ENCODE data around the gene CSRP1. TPM values are rescaled to one million over a fixed set of nuclear protein-coding genes. Genes with fewer than 3 reads are reported as not detected.
"Not testable (repeated sequence)": the region's sequence is repeated elsewhere in the genome, so short reads cannot be mapped to it uniquely, and the experiment has no call there.

CSRP1 gene
- polyA plus RNA-seq, 5 donors = 218 to 352 (median 252) TPM

- peak in 1 of 2 donors; percentile 63 for DNase-seq
These were observed 32.0 kb upstream of the CSRP1 start, which contains the start of gene NAV1 for GRCh38 chr1:201538612-201539551. TSS of gene NAV1 (plus strand) at chr1:201539127. CDS start at chr1:201622885, 83,758 bp downstream.

DNA sequence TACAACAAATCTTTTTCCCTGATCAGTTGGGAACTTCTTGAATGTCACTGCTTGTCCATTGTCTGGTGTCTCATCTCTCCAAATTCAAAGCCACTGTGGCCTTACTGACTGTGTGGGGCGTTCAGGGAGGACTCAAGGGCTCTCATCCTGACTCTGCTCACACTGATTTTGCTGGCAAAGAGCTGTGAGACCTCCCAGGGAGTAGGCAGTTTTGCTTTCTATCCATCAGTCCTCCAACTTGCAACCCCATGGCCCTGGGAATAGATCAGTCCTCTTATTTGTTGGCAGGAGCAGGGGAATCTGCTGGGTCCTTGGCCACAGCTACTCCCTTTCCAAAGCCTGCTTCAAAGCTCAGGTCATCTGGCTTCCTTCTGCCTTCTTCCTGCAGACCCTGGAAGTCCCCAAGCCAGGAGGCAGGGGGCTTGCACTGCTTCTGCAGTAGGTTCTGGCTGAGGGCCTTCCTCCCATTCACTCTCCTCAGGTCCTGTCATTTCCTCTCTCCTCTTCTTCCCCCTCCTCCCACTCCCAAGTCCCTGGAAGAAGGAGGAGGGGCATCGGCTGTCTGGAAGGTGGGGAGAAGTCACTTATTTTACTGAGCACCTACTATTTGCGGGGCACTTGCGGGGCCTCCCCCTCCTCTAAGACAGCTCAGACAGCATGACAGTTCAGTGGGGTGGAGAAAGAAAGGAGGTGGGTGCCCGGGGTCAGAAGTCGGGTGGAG, 31.1 kb upstream of the CSRP1 start:
- DNase-seq = no peak

DNA sequence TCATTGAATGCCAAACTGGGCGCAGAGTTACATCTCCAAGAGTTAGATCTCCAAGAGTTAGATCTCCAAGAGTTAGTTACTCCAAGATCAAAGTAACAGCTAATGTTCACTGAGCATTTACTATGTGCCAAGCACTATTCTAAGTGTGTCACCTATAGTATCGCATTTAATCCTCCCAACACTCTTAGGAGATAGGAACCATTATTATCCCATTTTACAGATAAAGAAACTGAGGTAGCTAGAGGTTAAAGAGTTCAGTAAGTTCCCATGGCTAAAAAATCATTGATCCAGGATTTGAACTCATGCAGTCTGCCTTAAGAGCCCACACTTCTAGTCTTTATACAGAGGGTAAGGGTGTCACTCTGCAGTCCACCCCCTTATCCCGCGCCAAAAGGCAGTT, 30.5 kb upstream of the CSRP1 start:
- DNase-seq = no peak

- no peak for DNase-seq
These were observed 30.1 kb upstream of the CSRP1 start for GRCh38 chr1:201537028-201537427.

GRCh38 chr1:201536558-201536957, 29.6 kb upstream of the CSRP1 start:
- no peak for DNase-seq

- DNase-seq = no peak
These were observed 29.0 kb upstream of the CSRP1 start for GRCh38 chr1:201535919-201536245.

DNA sequence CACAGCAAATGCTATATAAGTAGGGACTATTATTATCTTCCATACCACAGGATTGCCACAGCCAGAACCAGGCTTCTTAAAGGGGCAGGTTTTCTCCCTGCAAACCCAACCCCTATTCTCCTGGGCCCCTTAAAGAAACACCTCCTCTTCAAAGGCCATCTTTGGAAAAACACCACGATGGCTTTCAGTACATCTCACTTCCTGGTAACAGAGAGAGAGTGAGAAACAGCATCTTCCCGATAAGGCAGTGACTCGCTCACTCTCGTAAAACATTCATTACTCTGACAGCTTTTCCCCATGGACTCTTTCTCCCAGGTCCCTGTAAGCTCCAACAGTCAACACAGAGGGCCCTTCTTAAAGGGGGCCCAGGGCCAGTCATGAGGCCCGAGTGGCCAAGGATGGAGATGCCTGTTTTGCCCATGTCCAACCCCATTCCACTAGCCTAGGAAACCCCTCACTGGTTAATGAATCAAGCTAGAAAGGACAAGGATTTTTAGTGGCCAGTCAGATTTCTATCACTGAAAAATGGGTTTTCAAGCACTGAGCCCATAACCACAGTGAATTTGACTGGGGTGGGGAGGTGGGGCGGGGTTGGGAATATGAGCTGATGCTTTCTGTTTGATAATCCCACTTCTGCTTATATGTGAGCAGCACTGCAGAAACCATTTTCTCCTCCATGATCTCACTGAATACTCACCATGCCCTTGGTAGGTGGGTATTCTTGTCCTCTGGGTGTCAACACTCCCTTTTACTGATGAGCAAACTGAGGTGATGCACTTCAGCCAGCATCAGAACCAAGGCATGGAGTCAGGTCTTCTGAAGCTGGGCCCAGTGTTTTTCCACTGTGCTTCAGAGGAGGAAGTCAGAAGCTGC, 28.4 kb upstream of the CSRP1 start:
- DNase-seq = no peak

- DNase-seq = no peak
These were observed 26.9 kb upstream of the CSRP1 start for GRCh38 chr1:201533836-201534235.

DNA sequence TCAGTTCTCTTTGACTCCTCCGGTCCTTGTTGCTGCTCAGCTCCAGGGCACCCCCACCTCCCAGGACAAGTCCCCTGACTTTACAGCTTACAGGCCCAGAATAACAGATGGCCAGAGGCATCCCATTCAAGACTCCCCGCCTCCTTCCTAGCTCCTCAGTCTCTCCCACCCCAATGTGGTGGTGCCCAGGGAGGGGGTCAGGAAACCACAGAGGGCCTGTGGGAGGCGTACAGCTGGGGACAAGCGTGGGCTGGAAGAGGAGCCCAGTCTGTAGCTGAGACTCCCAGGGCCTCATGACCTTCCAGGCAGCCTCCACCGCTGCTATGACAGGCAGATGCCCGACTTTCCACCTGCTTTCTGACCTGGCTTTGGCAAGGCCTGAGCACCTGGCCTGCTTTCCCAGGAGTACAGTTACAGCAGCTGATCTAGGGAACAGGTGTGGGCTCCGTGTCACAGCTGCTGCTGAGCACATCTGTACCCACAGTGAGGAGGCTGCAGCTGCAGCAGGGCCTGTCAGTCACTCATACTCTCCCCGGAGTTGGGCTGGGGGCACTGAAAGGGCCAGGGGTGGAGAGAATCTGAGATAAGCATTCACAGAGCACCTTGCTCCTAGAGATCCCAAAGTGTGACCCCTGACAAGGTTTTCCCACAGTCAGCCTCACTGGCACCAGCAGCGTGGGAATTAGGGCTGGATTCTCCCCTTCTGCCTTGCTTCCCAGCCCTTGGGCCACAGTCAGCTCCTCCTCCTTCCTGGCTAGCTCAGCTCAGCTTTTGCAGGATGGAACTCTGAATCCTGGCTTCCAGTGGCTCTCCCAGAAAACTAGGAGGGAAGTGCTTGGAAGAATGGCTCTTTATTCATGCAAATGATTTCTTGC, 24.9 kb upstream of the CSRP1 start:
- no peak for DNase-seq

- DNase-seq = peak; percentile 72 to 83
These were observed 24.0 kb upstream of the CSRP1 start for GRCh38 chr1:201530741-201531531.

GRCh38 chr1:201528631-201529252, 21.8 kb upstream of the CSRP1 start:
- DNase-seq = no peak

DNA sequence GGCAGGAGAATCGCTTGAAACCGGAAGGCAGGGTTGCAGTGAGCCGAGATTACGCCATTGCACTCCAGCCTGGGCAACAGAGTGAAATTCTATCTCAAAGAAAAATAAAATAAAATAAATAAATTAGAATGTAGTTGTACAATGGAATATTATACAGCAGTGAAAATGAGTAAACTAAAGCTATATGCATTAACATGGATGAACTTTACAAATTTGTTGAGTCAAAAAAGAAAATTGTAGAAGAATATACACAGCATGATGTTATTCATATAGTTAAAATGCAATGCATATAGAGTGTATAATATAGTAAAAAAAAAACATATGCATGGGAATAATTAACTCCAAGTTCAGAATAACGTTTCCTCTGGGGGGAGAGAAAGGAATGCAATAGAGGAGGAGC, 21.0 kb upstream of the CSRP1 start:
- DNase-seq = no peak

GRCh38 chr1:201525193-201525778, 18.4 kb upstream of the CSRP1 start:
- no peak for DNase-seq

DNA sequence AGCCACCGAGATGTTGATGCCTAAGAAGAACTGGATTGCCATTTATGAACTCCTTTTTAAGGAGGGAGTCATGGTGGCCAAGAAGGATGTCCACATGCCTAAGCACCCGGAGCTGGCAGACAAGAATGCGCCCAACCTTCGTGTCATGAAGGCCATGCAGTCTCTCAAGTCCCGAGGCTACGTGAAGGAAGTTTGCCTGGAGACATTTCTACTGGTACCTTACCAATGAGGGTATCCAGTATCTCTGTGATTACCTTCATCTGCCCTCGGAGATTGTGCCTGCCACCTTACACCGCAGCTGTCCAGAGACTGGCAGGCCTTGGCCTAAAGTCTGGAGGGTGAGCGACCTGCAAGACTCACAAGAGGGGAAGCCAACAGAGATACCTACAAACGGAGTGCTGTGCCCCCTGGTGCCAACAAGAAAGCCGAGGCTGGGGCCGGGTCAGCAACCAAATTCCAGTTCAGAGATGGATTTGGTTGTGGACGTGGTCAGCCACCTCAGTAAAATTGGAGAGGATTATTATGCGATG, 13.2 kb upstream of the CSRP1 start:
- DNase-seq = not testable (repeated sequence)

- DNase-seq = no peak
These were observed 11.1 kb upstream of the CSRP1 start for GRCh38 chr1:201518071-201518470.

- no peak for DNase-seq
These were observed 10.7 kb upstream of the CSRP1 start for GRCh38 chr1:201517631-201518030.

GRCh38 chr1:201516511-201517127, 9.7 kb upstream of the CSRP1 start:
- DNase-seq = no peak

- no peak for DNase-seq
These were observed 9.0 kb upstream of the CSRP1 start for GRCh38 chr1:201515895-201516294.

Data from right lung (tissue), 5 donors.